ENCODE measurements around the gene ONECUT3.

DNA sequence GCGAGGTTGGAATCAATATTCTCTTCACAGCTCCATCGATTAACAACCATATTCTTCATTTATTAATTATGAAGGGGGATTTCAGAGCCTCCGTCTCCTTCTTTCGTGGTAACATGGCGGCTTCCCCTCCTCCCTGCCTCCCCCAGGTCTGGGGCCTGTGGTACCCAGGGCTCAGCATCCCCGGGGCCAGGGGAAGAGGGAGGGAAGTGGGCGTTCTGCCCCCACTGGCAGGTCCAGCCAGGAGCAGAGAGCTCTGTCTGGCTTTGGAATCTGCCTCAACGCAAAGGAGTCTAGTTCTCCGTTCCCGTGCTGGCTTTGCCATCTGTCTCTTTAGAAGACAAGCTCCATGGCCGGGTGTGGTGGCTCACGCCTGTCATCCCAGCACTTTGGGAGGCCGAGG is 37.8 kb upstream of the ONECUT3 start:
- TF ChIP-seq, protein P1, sequence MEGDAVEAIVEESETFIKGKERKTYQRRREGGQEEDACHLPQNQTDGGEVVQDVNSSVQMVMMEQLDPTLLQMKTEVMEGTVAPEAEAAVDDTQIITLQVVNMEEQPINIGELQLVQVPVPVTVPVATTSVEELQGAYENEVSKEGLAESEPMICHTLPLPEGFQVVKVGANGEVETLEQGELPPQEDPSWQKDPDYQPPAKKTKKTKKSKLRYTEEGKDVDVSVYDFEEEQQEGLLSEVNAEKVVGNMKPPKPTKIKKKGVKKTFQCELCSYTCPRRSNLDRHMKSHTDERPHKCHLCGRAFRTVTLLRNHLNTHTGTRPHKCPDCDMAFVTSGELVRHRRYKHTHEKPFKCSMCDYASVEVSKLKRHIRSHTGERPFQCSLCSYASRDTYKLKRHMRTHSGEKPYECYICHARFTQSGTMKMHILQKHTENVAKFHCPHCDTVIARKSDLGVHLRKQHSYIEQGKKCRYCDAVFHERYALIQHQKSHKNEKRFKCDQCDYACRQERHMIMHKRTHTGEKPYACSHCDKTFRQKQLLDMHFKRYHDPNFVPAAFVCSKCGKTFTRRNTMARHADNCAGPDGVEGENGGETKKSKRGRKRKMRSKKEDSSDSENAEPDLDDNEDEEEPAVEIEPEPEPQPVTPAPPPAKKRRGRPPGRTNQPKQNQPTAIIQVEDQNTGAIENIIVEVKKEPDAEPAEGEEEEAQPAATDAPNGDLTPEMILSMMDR (IDR thresholded peaks at IDR 0.05; ENCODE audit: extremely low read depth in 1 of 2, insufficient read depth in 1 of 2, low read depth in 1 of 2, low read length in 2 of 2): no peak
- no peak for TF ChIP-seq POLR2A (IDR thresholded peaks at IDR 0.05; ENCODE audit: low read depth, low read length)
